ENCODE measurements around the gene PLXDC1.

The PLXDC1 gene

DNA sequence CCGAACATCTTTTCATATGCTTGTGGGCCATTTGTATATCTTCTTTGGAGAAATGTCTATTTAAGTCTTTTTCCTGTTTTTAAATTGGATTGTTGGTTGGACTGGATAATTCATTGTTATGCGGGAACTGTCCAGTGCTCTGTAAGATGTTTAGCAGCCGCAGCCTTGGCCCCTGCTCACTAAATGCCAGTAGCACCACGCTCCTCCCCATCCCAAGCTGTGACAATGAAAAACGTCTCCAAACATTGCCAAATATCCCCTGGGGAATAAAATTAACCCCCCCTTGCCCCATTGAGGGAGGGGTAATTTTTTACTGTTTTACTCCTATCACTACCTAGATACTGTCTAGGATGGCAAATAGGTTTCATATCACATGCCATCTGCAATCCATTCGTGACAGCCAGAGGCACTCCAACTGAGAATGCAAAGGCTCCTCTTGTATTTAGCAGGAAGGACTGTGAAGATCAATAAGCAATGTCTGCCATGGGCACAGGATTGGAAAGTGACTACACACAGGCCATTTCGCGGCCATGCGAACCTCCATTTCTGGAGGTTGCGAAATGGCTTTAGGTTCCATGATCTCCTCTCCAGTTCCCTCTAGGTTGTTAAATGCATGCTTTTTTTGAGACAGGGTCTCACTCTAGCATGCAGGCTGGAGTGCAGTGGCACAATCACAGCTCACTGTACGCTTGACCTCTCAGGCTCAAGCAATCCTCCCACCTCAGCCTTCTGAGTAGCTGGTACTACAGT is 9.3 kb downstream of the PLXDC1 start:
- ChIA-PET CTCF (no interaction called here), POLR2A (no interaction called here)
- no peaks in the 10 kb centered on the region for H3K36me3 ChIP-seq (ENCODE audit: control insufficient read depth in 2 of 2, insufficient read depth in 1 of 2, low read length in 2 of 2)
- H3K4me1 ChIP-seq (ENCODE audit: control insufficient read depth, insufficient read depth, low read length) = no peaks in the 10 kb centered on the region
- TF ChIP-seq ZNF155 (tag by site-specific recombination; IDR thresholded peaks at IDR 0.05) = no peak
- no peak for TF ChIP-seq ZNF561 (tag by site-specific recombination; IDR thresholded peaks at IDR 0.05; ENCODE audit: borderline replicate concordance)
- TF ChIP-seq ZNF677 (tag by site-specific recombination; IDR thresholded peaks at IDR 0.05) = no peak
- TF ChIP-seq ZNF664 (tag by site-specific recombination; IDR thresholded peaks at IDR 0.05) = no peak
- TF ChIP-seq ZNF398 (tag by site-specific recombination; IDR thresholded peaks at IDR 0.05) = no peak
- TF ChIP-seq ZNF37A (tag by site-specific recombination; IDR thresholded peaks at IDR 0.05) = no peak
- no peak for TF ChIP-seq ZNF292 (tag by site-specific recombination; IDR thresholded peaks at IDR 0.05; ENCODE audit: borderline replicate concordance, low read depth)
- no peak for TF ChIP-seq ZBTB8A (tag by site-specific recombination; IDR thresholded peaks at IDR 0.05)
- TF ChIP-seq ZNF654 (tag by site-specific recombination; IDR thresholded peaks at IDR 0.05; ENCODE audit: low read depth) = no peak
- TF ChIP-seq ZNF223 (tag by site-specific recombination; IDR thresholded peaks at IDR 0.05) = no peak
- TF ChIP-seq, protein P1, sequence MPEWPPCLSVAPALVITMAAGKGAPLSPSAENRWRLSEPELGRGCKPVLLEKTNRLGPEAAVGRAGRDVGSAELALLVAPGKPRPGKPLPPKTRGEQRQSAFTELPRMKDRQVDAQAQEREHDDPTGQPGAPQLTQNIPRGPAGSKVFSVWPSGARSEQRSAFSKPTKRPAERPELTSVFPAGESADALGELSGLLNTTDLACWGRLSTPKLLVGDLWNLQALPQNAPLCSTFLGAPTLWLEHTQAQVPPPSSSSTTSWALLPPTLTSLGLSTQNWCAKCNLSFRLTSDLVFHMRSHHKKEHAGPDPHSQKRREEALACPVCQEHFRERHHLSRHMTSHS (tag by site-specific recombination; IDR thresholded peaks at IDR 0.05) = no peak
- TF ChIP-seq CTCF (tag by site-specific recombination; IDR thresholded peaks at IDR 0.05) = no peak
- TF ChIP-seq, protein P2, sequence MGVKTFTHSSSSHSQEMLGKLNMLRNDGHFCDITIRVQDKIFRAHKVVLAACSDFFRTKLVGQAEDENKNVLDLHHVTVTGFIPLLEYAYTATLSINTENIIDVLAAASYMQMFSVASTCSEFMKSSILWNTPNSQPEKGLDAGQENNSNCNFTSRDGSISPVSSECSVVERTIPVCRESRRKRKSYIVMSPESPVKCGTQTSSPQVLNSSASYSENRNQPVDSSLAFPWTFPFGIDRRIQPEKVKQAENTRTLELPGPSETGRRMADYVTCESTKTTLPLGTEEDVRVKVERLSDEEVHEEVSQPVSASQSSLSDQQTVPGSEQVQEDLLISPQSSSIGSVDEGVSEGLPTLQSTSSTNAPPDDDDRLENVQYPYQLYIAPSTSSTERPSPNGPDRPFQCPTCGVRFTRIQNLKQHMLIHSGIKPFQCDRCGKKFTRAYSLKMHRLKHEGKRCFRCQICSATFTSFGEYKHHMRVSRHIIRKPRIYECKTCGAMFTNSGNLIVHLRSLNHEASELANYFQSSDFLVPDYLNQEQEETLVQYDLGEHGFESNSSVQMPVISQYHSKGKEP (tag by site-specific recombination; IDR thresholded peaks at IDR 0.05) = no peak
- no peak for TF ChIP-seq KLF9 (tag by site-specific recombination; IDR thresholded peaks at IDR 0.05; ENCODE audit: low read depth)
- no peak for TF ChIP-seq ZNF624 (tag by site-specific recombination; IDR thresholded peaks at IDR 0.05)
- no peak for TF ChIP-seq ZNF214 (tag by site-specific recombination; IDR thresholded peaks at IDR 0.05; ENCODE audit: borderline replicate concordance)
- H3K27ac ChIP-seq (ENCODE audit: extremely low read depth, low read depth, low read length) = no peak overlapping the region
- H3K4me3 ChIP-seq (ENCODE audit: low read depth, low read length) = no peak overlapping the region
- H3K9me3 ChIP-seq (ENCODE audit: control insufficient read depth, insufficient read depth, low read depth, low read length) = no peaks in the 10 kb centered on the region

- Histone ChIP-seq H3K4me1 (ENCODE audit: control insufficient read depth, insufficient read depth, low read length) (no peaks in the 10 kb centered on the region), H3K9me3 (ENCODE audit: control insufficient read depth, insufficient read depth, low read depth, low read length) (no peaks in the 10 kb centered on the region), H3K4me3 (ENCODE audit: low read depth, low read length) (no peak overlapping the region), H3K36me3 (ENCODE audit: control insufficient read depth in 2 of 2, insufficient read depth in 1 of 2, low read length in 2 of 2) (no peaks in the 10 kb centered on the region), H3K27ac (ENCODE audit: extremely low read depth, low read depth, low read length) (no peak overlapping the region)
- POLR2A ChIA-PET = no interaction called here
- CTCF ChIA-PET = interaction anchor here (0.7 to 0.8 kb wide), 2 partner anchors 10 to 158 kb away, joined by 3 to 4 read pairs; partner anchors contain the start of gene PLXDC1
- no peak for TF ChIP-seq ZNF214 (tag by site-specific recombination; IDR thresholded peaks at IDR 0.05; ENCODE audit: borderline replicate concordance)
- TF ChIP-seq ZBTB21 (tag by site-specific recombination; IDR thresholded peaks at IDR 0.05) = no peak
- TF ChIP-seq BCL11B (tag by site-specific recombination; IDR thresholded peaks at IDR 0.05; ENCODE audit: low read depth) = no peak
- TF ChIP-seq ZNF146 (tag by site-specific recombination; IDR thresholded peaks at IDR 0.05) = peak; percentile 94
- no peak for TF ChIP-seq GFI1B (tag by site-specific recombination; IDR thresholded peaks at IDR 0.05)
- TF ChIP-seq, protein P3, sequence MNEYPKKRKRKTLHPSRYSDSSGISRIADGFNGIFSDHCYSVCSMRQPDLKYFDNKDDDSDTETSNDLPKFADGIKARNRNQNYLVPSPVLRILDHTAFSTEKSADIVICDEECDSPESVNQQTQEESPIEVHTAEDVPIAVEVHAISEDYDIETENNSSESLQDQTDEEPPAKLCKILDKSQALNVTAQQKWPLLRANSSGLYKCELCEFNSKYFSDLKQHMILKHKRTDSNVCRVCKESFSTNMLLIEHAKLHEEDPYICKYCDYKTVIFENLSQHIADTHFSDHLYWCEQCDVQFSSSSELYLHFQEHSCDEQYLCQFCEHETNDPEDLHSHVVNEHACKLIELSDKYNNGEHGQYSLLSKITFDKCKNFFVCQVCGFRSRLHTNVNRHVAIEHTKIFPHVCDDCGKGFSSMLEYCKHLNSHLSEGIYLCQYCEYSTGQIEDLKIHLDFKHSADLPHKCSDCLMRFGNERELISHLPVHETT (tag by site-specific recombination; IDR thresholded peaks at IDR 0.05) = no peak
- no peak for TF ChIP-seq ZFP37 (tag by site-specific recombination; IDR thresholded peaks at IDR 0.05)
- no peak for TF ChIP-seq ZNF549 (tag by site-specific recombination; IDR thresholded peaks at IDR 0.05)
- no peak for TF ChIP-seq BCL6B (tag by site-specific recombination; IDR thresholded peaks at IDR 0.05)
- TF ChIP-seq KLF7 (tag by site-specific recombination; IDR thresholded peaks at IDR 0.05; ENCODE audit: borderline replicate concordance) = no peak
- TF ChIP-seq, protein P4, sequence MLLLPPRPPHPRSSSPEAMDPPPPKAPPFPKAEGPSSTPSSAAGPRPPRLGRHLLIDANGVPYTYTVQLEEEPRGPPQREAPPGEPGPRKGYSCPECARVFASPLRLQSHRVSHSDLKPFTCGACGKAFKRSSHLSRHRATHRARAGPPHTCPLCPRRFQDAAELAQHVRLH (tag by site-specific recombination; IDR thresholded peaks at IDR 0.05) = peak; percentile 64; the same call in 1 of the 2 replicates
- TF ChIP-seq ZNF664 (tag by site-specific recombination; IDR thresholded peaks at IDR 0.05) = no peak
Measured at GRCh38 chr17:39141294-39141693, 10.1 kb downstream of the PLXDC1 start.
